ENCODE results near the gene HEATR5A.

HEATR5A gene

GRCh38 chr14:31405599-31406232 is 14.6 kb downstream of the HEATR5A start:
- TF ChIP-seq POLR2AphosphoS5 (IDR thresholded peaks at IDR 0.05; ENCODE audit: low read depth) (no peak), CTCF (IDR thresholded peaks at IDR 0.05; ENCODE audit: insufficient read depth, low read length) (no peak), GABPA (IDR thresholded peaks at IDR 0.05; ENCODE audit: low read depth) (no peak), REST (IDR thresholded peaks at IDR 0.05; ENCODE audit: insufficient replicate concordance, low read depth) (no peak), SPI1 (IDR thresholded peaks at IDR 0.05; ENCODE audit: borderline replicate concordance, low read depth) (no peak)
- Histone ChIP-seq H3K27ac (replicated peaks) (no peak overlapping the region), H3K27me3 (ENCODE audit: insufficient read depth, poor library complexity, severe bottlenecking) (no peaks in the 10 kb centered on the region), H3K4me3 (replicated peaks; ENCODE audit: insufficient read depth, low read length) (no peak overlapping the region)
- no peak for DNase-seq (ENCODE audit: low read depth in 1 of 2, low spot score in 1 of 2)

GRCh38 chr14:31405106-31405505 is 15.2 kb downstream of the HEATR5A start:
- Histone ChIP-seq H3K27ac (replicated peaks) (no peak overlapping the region), H3K4me3 (replicated peaks; ENCODE audit: insufficient read depth, low read length) (no peak overlapping the region), H3K27me3 (ENCODE audit: insufficient read depth, poor library complexity, severe bottlenecking) (no peaks in the 10 kb centered on the region)
- no peak for DNase-seq (ENCODE audit: low read depth in 1 of 2, low spot score in 1 of 2)
- no peak for TF ChIP-seq SPI1 (IDR thresholded peaks at IDR 0.05; ENCODE audit: borderline replicate concordance, low read depth)

- Histone ChIP-seq H3K27me3 (ENCODE audit: insufficient read depth, poor library complexity, severe bottlenecking) (no peaks in the 10 kb centered on the region), H3K4me3 (replicated peaks; ENCODE audit: insufficient read depth, low read length) (no peak overlapping the region), H3K27ac (replicated peaks) (no peak overlapping the region)
- TF ChIP-seq GABPA (IDR thresholded peaks at IDR 0.05; ENCODE audit: low read depth), result no peak
- TF ChIP-seq POLR2AphosphoS5 (IDR thresholded peaks at IDR 0.05; ENCODE audit: low read depth), result no peak
- no peak for TF ChIP-seq CTCF (IDR thresholded peaks at IDR 0.05; ENCODE audit: insufficient read depth, low read length)
- TF ChIP-seq REST (IDR thresholded peaks at IDR 0.05; ENCODE audit: insufficient replicate concordance, low read depth), result no peak
- no peak for TF ChIP-seq SPI1 (IDR thresholded peaks at IDR 0.05; ENCODE audit: borderline replicate concordance, low read depth)
- no peak for DNase-seq (ENCODE audit: low read depth in 1 of 2, low spot score in 1 of 2)
These were observed 16.6 kb downstream of the HEATR5A start for GRCh38 chr14:31403707-31404106.

GRCh38 chr14:31402764-31403439 is 17.4 kb downstream of the HEATR5A start:
- no peak for DNase-seq (ENCODE audit: low read depth in 1 of 2, low spot score in 1 of 2)
- Histone ChIP-seq H3K4me3 (replicated peaks; ENCODE audit: insufficient read depth, low read length) (no peak overlapping the region), H3K27me3 (ENCODE audit: insufficient read depth, poor library complexity, severe bottlenecking) (no peaks in the 10 kb centered on the region), H3K27ac (replicated peaks) (no peak overlapping the region)
- TF ChIP-seq SPI1 (IDR thresholded peaks at IDR 0.05; ENCODE audit: borderline replicate concordance, low read depth) (no peak), CTCF (IDR thresholded peaks at IDR 0.05; ENCODE audit: insufficient read depth, low read length) (no peak), POLR2AphosphoS5 (IDR thresholded peaks at IDR 0.05; ENCODE audit: low read depth) (no peak), REST (IDR thresholded peaks at IDR 0.05; ENCODE audit: insufficient replicate concordance, low read depth) (no peak), GABPA (IDR thresholded peaks at IDR 0.05; ENCODE audit: low read depth) (no peak)
